ENCODE measurements around the gene CFL2.

The CFL2 gene

DNA sequence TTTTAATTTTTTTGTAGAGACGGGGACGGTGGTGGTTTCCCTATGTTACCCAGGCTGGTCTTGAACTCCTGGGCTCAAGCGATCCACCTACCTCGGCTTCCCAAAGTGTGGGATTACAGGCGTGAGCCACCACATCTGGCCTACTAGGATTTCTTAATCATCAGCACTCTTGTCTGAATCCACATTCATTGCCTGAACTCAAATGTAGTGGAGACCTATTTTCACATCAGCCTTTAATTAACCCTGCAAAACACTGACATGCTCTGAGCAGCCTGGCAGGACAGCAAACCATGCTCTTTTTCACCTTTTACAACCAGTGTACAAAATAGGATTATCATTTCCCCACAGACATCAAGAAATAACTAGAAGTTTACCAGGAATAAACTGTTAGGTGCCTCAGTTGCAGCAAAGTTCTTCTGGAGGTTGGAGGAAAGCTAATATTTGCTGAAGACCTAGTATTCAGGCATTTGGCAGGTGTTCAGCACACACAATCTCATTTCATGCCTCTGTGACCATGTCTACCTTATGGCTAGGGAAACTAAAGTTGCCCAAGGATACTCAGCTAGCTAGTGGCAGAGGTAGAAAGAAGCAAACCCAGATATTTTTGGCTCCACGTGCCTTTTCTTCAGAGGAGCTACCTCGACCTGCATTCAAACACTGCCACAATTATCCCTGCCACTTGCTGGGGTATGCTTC, 37.7 kb downstream of the CFL2 start:
- DNase-seq (ENCODE audit: low read depth in 2 of 2, low spot score in 1 of 2): no peak

GRCh38 chr14:34673702-34674101, 40.7 kb downstream of the CFL2 start:
- no peak for DNase-seq (ENCODE audit: low read depth in 2 of 2, low spot score in 1 of 2)

- DNase-seq (ENCODE audit: low read depth in 2 of 2, low spot score in 1 of 2): no peak
These were observed 42.7 kb downstream of the CFL2 start for GRCh38 chr14:34671716-34672115.

DNA sequence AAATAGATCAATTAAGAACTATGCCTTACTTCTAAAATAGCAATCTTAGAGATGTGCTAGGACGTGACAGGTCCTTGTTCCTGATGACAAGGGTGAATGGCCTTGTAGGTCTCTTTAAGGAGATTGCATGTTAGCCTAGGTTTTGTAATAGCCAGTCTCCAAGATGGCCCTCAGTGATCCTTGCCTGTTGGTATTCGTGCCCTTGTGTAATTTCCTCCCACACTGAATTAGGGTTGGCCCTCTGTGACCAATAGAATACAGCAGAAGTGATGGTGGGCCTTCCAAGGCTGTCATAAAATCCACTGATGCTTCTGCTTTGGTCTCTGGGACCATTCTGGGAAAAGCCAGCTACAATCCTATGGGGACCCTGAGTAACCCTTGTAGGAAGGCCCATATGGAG, 46.3 kb downstream of the CFL2 start:
- DNase-seq (ENCODE audit: low read depth in 2 of 2, low spot score in 1 of 2): no peak

DNA sequence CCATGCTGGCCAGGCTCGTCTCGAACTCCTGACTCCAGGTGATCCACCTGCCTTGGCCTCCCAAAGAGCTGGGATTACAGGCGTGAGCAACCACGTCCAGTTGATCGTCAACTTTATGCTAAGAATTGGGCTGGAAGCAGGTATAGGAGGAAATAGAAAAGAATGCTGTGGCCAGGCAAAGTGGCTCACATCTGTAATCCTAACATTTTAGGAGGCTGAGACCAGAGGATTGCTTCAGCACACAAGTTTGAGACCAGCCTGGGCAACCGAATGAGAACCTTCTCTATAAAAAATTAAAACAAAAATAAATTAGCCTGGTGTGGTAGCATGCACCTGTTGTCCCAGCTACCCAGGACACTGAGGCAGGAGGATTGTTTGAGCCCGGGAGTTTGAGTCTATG, 47.4 kb downstream of the CFL2 start:
- DNase-seq (ENCODE audit: low read depth in 2 of 2, low spot score in 1 of 2): no peak

- no peak for DNase-seq (ENCODE audit: low read depth in 2 of 2, low spot score in 1 of 2)
These were observed 48.5 kb downstream of the CFL2 start for GRCh38 chr14:34665785-34666435.

GRCh38 chr14:34662561-34663088, 51.8 kb downstream of the CFL2 start:
- no peak for DNase-seq (ENCODE audit: low read depth in 2 of 2, low spot score in 1 of 2)

DNA sequence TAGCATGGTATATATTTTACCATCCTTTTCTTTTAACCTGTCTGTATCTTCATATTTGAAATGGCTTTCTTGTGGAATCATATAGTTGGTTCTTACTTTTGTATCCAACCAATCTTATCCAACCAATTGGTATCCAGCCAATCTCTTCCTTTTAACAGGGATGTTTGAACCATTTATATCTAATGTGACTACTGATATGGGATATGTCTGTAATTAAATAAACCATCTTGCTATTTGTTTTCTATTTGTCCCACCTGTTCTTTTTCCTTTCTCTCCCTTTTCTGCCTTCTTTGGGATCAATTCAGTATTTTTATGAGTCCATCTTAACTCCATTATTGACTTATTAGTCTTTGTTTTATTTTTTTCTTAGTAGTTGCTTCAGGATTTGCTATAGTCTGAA, 53.6 kb downstream of the CFL2 start:
- no peak for DNase-seq (ENCODE audit: low read depth in 2 of 2, low spot score in 1 of 2)

Data from stimulated activated CD8-positive, alpha-beta memory T cell treated with anti-CD3 and anti-CD28 coated beads, Interleukin-4, amount 100 ng/mL, for 4 hours (primary cell).